AG09319 (cell line): Measurements from ENCODE around the gene FCHO1.

Experiments used
- DNase-seq: peaks from one replicate; pipeline ENCODE4 v3.0.0-alpha.2; 2010; ENCODE audit warnings: low read depth; ENCODE audit errors: extremely low read depth
- CTCF ChIP-seq: IDR thresholded peaks from 2 replicates; pipeline ENCODE4 v1.5.1; 2011; ENCODE audit warnings: low read depth, mild to moderate bottlenecking, inconsistent platforms, low read length, moderate library complexity

Gene FCHO1

GRCh38 chr19:17725422-17726078 lies 25.7 kb upstream of the FCHO1 start:
- DNase-seq, result no peak
- TF ChIP-seq CTCF, result peak; percentile 23

GRCh38 chr19:17726136-17726741 lies 25.0 kb upstream of the FCHO1 start:
- no peak for DNase-seq
- TF ChIP-seq CTCF, result no peak

GRCh38 chr19:17726964-17727773 lies 24.1 kb upstream of the FCHO1 start:
- DNase-seq, result no peak
- no peak for TF ChIP-seq CTCF

- TF ChIP-seq CTCF, result no peak
- DNase-seq, result no peak
These were observed 23.4 kb upstream of the FCHO1 start for GRCh38 chr19:17727843-17728242.

- no peak for DNase-seq
- no peak for TF ChIP-seq CTCF
These were observed 18.1 kb upstream of the FCHO1 start for GRCh38 chr19:17733127-17733526.

- TF ChIP-seq CTCF, result no peak
- DNase-seq, result no peak
These were observed 17.1 kb upstream of the FCHO1 start for GRCh38 chr19:17734146-17734545.

GRCh38 chr19:17735410-17735809 lies 15.9 kb upstream of the FCHO1 start:
- no peak for TF ChIP-seq CTCF
- no peak for DNase-seq
